GM12873 (cell line): ENCODE results near the gene DYRK4.

Experiments used
- CTCF ChIP-seq: IDR thresholded peaks from 2 replicates; pipeline ENCODE4 v1.5.1; 2012; ENCODE audit warnings: low read depth, mild to moderate bottlenecking, moderate library complexity, low read length, control low read depth; ENCODE audit not compliant: insufficient read depth; ENCODE audit errors: missing control alignments

Gene DYRK4

GRCh38 chr12:4535871-4536270, 26.1 kb upstream of the DYRK4 start:
- TF ChIP-seq CTCF, result no peak

- TF ChIP-seq CTCF, result no peak
Measured at GRCh38 chr12:4538207-4539160, 23.5 kb upstream of the DYRK4 start, which contains the start of gene RAD51AP1. Gene RAD51AP1 (plus strand): TSS chr12:4538890. CDS start chr12:4538940, 50 bp downstream.

GRCh38 chr12:4539167-4539870, 22.7 kb upstream of the DYRK4 start:
- no peak for TF ChIP-seq CTCF

GRCh38 chr12:4540170-4540569, 21.8 kb upstream of the DYRK4 start:
- no peak for TF ChIP-seq CTCF

GRCh38 chr12:4540638-4541037, 21.4 kb upstream of the DYRK4 start:
- no peak for TF ChIP-seq CTCF

GRCh38 chr12:4545195-4545594, 16.8 kb upstream of the DYRK4 start:
- no peak for TF ChIP-seq CTCF

- no peak for TF ChIP-seq CTCF
Measured at GRCh38 chr12:4552191-4552590, 9.8 kb upstream of the DYRK4 start.
